Posterior cingulate gyrus (tissue), 11 donors: ENCODE measurements around the gene ENKUR.

Experiments
- DNase-seq, 10 donors: peaks; one replicate each; pipeline versions ENCODE4 v3.0.0 to v3.0.0-alpha.2; 2020 to 2021; ENCODE audit warnings: mixed read lengths in 3 of 10
- intact Hi-C: fragments of 100-400 bp; cut with DNase I; formaldehyde crosslinking; loops from one replicate; pipeline ENCODE4 v1.15.1; 2023

The ENKUR gene

GRCh38 chr10:24952707-24953645, 63.0 kb downstream of the ENKUR start:
- intact Hi-C loops = loop anchor here (2.0 to 10.0 kb wide), 4 partner anchors 62 to 311 kb away; partner anchors contain the start of genes ARHGAP21, ENKUR and THNSL1
- peak; percentile 29 to 91 (median 48) for DNase-seq

GRCh38 chr10:24952143-24952706, 63.7 kb downstream of the ENKUR start, which contains the start of gene PRTFDC1:
Gene PRTFDC1, minus strand, starts transcription at chr10:24952606. Its CDS starts 31 bp downstream, at chr10:24952575.
- intact Hi-C loops = loop anchor here (2.0 to 10.0 kb wide), 4 partner anchors 63 to 310 kb away; partner anchors contain the start of genes ARHGAP21, ENKUR and THNSL1
- peak; percentile 55 to 94 (median 72) for DNase-seq

- peak in 5 of 10 donors; percentile 23 to 88 (median 39) for DNase-seq
- intact Hi-C loops = loop anchor here (2.0 to 10.0 kb wide), 4 partner anchors 63 to 309 kb away; partner anchors contain the start of genes ARHGAP21, ENKUR and THNSL1
These were observed 64.5 kb downstream of the ENKUR start for GRCh38 chr10:24951201-24952142.

GRCh38 chr10:24950439-24950838, 65.5 kb downstream of the ENKUR start:
- DNase-seq = no peak
- intact Hi-C loops = loop anchor here (5.0 to 10.0 kb wide), 3 partner anchors 64 to 308 kb away; partner anchors contain the start of genes ENKUR and THNSL1

GRCh38 chr10:24949616-24950015, 66.3 kb downstream of the ENKUR start:
- intact Hi-C loops = loop anchor here (5.0 to 10.0 kb wide), 3 partner anchors 65 to 307 kb away; partner anchors contain the start of genes ENKUR and THNSL1
- DNase-seq = no peak

- no peak for DNase-seq
- intact Hi-C loops = no loop called here
These were observed 68.5 kb downstream of the ENKUR start for GRCh38 chr10:24947304-24948097.

- intact Hi-C loops = no loop called here
- DNase-seq = peak in 2 of 10 donors; percentile 44 to 87
These were observed 71.3 kb downstream of the ENKUR start for GRCh38 chr10:24944512-24945255.

- intact Hi-C loops = no loop called here
- DNase-seq = no peak
These were observed 77.4 kb downstream of the ENKUR start for GRCh38 chr10:24938525-24938924.

GRCh38 chr10:24938076-24938475, 77.9 kb downstream of the ENKUR start:
- intact Hi-C loops = no loop called here
- no peak for DNase-seq

- intact Hi-C loops = no loop called here
- no peak for DNase-seq
These were observed 80.3 kb downstream of the ENKUR start for GRCh38 chr10:24935504-24936292.
